ENCODE data around the gene OR51B2. TPM values are rescaled to one million over a fixed set of nuclear protein-coding genes. Genes with fewer than 3 reads are reported as not detected.

The OR51B2 gene
- polyA plus RNA-seq, 6 donors from 2014 or later, result not detected

- Mint-ChIP-seq H3K27me3 (peaks cover 0 to 4% (median 0%) of the 10 kb centered on the region in 3 donors), H3K4me1 (no peaks in the 10 kb centered on the region), H3K4me3 (no peak overlapping the region), H3K36me3 (no peaks in the 10 kb centered on the region), H3K9me3 (peaks cover 0 to 3% (median 0%) of the 10 kb centered on the region in 7 donors), H3K27ac (no peak overlapping the region)
- DNase-seq, result no peak
- ATAC-seq (ENCODE audit: low read depth in 2 of 2), result no peak
Measured at GRCh38 chr11:5285703-5286340, 38.3 kb downstream of the OR51B2 start.

- peaks cover 0 to 3% (median 0%) of the 10 kb centered on the region in 7 donors for H3K9me3 Mint-ChIP-seq
- H3K27ac Mint-ChIP-seq, result no peak overlapping the region
- H3K4me3 Mint-ChIP-seq, result no peak overlapping the region
- no peak for ATAC-seq (ENCODE audit: low read depth in 2 of 2)
- peaks cover 0 to 4% (median 0%) of the 10 kb centered on the region in 3 donors for H3K27me3 Mint-ChIP-seq
- no peaks in the 10 kb centered on the region for H3K4me1 Mint-ChIP-seq
- no peaks in the 10 kb centered on the region for H3K36me3 Mint-ChIP-seq
- DNase-seq, result no peak
Measured at GRCh38 chr11:5284637-5285036, 39.5 kb downstream of the OR51B2 start.

- H3K4me3 Mint-ChIP-seq, result no peak overlapping the region
- no peaks in the 10 kb centered on the region for H3K36me3 Mint-ChIP-seq
- peaks cover 0 to 3% (median 0%) of the 10 kb centered on the region in 7 donors for H3K9me3 Mint-ChIP-seq
- ATAC-seq (ENCODE audit: low read depth in 2 of 2) (no peak), DNase-seq (no peak)
- no peaks in the 10 kb centered on the region for H3K4me1 Mint-ChIP-seq
- no peak overlapping the region for H3K27ac Mint-ChIP-seq
- H3K27me3 Mint-ChIP-seq, result peaks cover 0 to 4% (median 0%) of the 10 kb centered on the region in 3 donors
Measured at GRCh38 chr11:5283882-5284281, 40.2 kb downstream of the OR51B2 start.

GRCh38 chr11:5283086-5283485 is 41.0 kb downstream of the OR51B2 start:
- Mint-ChIP-seq H3K4me3 (no peak overlapping the region), H3K27ac (no peak overlapping the region), H3K4me1 (no peaks in the 10 kb centered on the region), H3K9me3 (peaks cover 0 to 3% (median 0%) of the 10 kb centered on the region in 7 donors), H3K36me3 (no peaks in the 10 kb centered on the region), H3K27me3 (peaks cover 0 to 4% (median 0%) of the 10 kb centered on the region in 3 donors)
- ATAC-seq (ENCODE audit: low read depth in 2 of 2) (no peak), DNase-seq (no peak)

GRCh38 chr11:5282628-5283027 is 41.5 kb downstream of the OR51B2 start:
- ATAC-seq (ENCODE audit: low read depth in 2 of 2) (no peak), DNase-seq (no peak)
- Mint-ChIP-seq H3K4me1 (no peaks in the 10 kb centered on the region), H3K4me3 (no peak overlapping the region), H3K9me3 (peaks cover 0 to 3% (median 0%) of the 10 kb centered on the region in 7 donors), H3K36me3 (no peaks in the 10 kb centered on the region), H3K27ac (no peak overlapping the region), H3K27me3 (peaks cover 0 to 4% (median 0%) of the 10 kb centered on the region in 3 donors)

- H3K27ac Mint-ChIP-seq, result no peak overlapping the region
- H3K4me3 Mint-ChIP-seq, result no peak overlapping the region
- H3K4me1 Mint-ChIP-seq, result no peaks in the 10 kb centered on the region
- ATAC-seq (ENCODE audit: low read depth in 2 of 2) (no peak), DNase-seq (no peak)
- peaks cover 0 to 3% (median 0%) of the 10 kb centered on the region in 7 donors for H3K9me3 Mint-ChIP-seq
- H3K27me3 Mint-ChIP-seq, result peaks cover 0 to 4% (median 0%) of the 10 kb centered on the region in 3 donors
- no peaks in the 10 kb centered on the region for H3K36me3 Mint-ChIP-seq
Measured at GRCh38 chr11:5281596-5281995, 42.5 kb downstream of the OR51B2 start.

GRCh38 chr11:5280582-5281102 is 43.5 kb downstream of the OR51B2 start:
- peaks cover 0 to 4% (median 0%) of the 10 kb centered on the region in 3 donors for H3K27me3 Mint-ChIP-seq
- no peak for ATAC-seq (ENCODE audit: low read depth in 2 of 2)
- H3K36me3 Mint-ChIP-seq, result no peaks in the 10 kb centered on the region
- H3K4me3 Mint-ChIP-seq, result no peak overlapping the region
- H3K9me3 Mint-ChIP-seq, result peaks cover 0 to 3% (median 0%) of the 10 kb centered on the region in 7 donors
- DNase-seq, result no peak
- H3K4me1 Mint-ChIP-seq, result no peaks in the 10 kb centered on the region
- H3K27ac Mint-ChIP-seq, result no peak overlapping the region

- H3K36me3 Mint-ChIP-seq, result no peaks in the 10 kb centered on the region
- DNase-seq (no peak), ATAC-seq (ENCODE audit: low read depth in 2 of 2) (no peak)
- peaks cover 0 to 4% (median 0%) of the 10 kb centered on the region in 3 donors for H3K27me3 Mint-ChIP-seq
- no peak overlapping the region for H3K27ac Mint-ChIP-seq
- no peaks in the 10 kb centered on the region for H3K9me3 Mint-ChIP-seq
- H3K4me3 Mint-ChIP-seq, result no peak overlapping the region
- H3K4me1 Mint-ChIP-seq, result no peaks in the 10 kb centered on the region
Measured at GRCh38 chr11:5279471-5280090, 44.5 kb downstream of the OR51B2 start.

- Mint-ChIP-seq H3K27ac (no peak overlapping the region), H3K9me3 (no peaks in the 10 kb centered on the region), H3K36me3 (no peaks in the 10 kb centered on the region), H3K4me1 (no peaks in the 10 kb centered on the region), H3K4me3 (no peak overlapping the region), H3K27me3 (peaks cover 0 to 10% (median 0%) of the 10 kb centered on the region in 3 donors)
- no peak for DNase-seq
- ATAC-seq (ENCODE audit: low read depth in 2 of 2), result no peak
Measured at GRCh38 chr11:5277807-5278382, 46.2 kb downstream of the OR51B2 start.

- no peak for DNase-seq
- Mint-ChIP-seq H3K4me3 (no peak overlapping the region), H3K9me3 (no peaks in the 10 kb centered on the region), H3K4me1 (no peaks in the 10 kb centered on the region), H3K27ac (no peak overlapping the region), H3K27me3 (peaks cover 0 to 6% (median under 1%) of the 10 kb centered on the region in 3 donors), H3K36me3 (no peaks in the 10 kb centered on the region)
- no peak for ATAC-seq (ENCODE audit: low read depth in 2 of 2)
Measured at GRCh38 chr11:5276697-5277096, 47.4 kb downstream of the OR51B2 start.

- no peaks in the 10 kb centered on the region for H3K36me3 Mint-ChIP-seq
- no peak overlapping the region for H3K4me3 Mint-ChIP-seq
- H3K27me3 Mint-ChIP-seq, result peaks cover 0 to 7% (median 6%) of the 10 kb centered on the region in 3 donors
- DNase-seq (no peak), ATAC-seq (ENCODE audit: low read depth in 2 of 2) (no peak)
- H3K4me1 Mint-ChIP-seq, result no peaks in the 10 kb centered on the region
- H3K9me3 Mint-ChIP-seq, result no peaks in the 10 kb centered on the region
- no peak overlapping the region for H3K27ac Mint-ChIP-seq
Measured at GRCh38 chr11:5275369-5276110, 48.6 kb downstream of the OR51B2 start.

- no peak overlapping the region for H3K4me3 Mint-ChIP-seq
- no peaks in the 10 kb centered on the region for H3K9me3 Mint-ChIP-seq
- H3K27me3 Mint-ChIP-seq, result peaks cover 0 to 7% (median 6%) of the 10 kb centered on the region in 3 donors
- no peak for ATAC-seq (ENCODE audit: low read depth in 2 of 2)
- no peak for DNase-seq
- no peak overlapping the region for H3K27ac Mint-ChIP-seq
- no peaks in the 10 kb centered on the region for H3K36me3 Mint-ChIP-seq
- no peaks in the 10 kb centered on the region for H3K4me1 Mint-ChIP-seq
Measured at GRCh38 chr11:5274395-5274794, 49.7 kb downstream of the OR51B2 start.

Measured in naive B cell (primary cell).